Measurements from ENCODE around the gene CBY3.
"Not testable (repeated sequence)": the region's sequence is repeated elsewhere in the genome, so short reads cannot be mapped to it uniquely, and the experiment has no call there.

Gene CBY3

GRCh38 chr5:179680780-179681401, at the start of gene CBY3:
TSS of gene CBY3 (minus strand) at chr5:179681034. CDS start at chr5:179680918, 116 bp downstream.
- no peak for DNase-seq (ENCODE audit: extremely low read depth in 1 of 2, low read depth in 1 of 2)

DNA sequence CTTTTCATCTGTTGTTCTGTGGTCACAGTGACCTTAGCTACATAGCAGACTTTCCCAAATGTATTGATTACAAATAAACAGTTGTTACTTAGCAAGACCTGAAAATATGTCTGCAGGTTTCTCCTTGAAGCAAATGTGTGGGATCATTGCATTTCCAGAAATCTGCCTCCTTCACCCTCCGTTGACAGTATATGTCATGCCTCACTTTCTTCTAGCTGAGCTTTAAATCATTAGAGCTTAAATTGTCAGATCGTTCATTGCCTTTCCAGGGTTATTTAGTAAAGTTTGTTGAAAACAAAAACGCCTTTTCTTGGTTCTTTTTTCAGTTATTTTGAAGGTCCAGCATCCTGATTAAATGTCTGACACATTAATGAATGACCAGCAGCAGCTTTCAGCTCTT, 49.5 kb upstream of the CBY3 start:
- no peak for DNase-seq (ENCODE audit: extremely low read depth in 1 of 2, low read depth in 1 of 2)

DNA sequence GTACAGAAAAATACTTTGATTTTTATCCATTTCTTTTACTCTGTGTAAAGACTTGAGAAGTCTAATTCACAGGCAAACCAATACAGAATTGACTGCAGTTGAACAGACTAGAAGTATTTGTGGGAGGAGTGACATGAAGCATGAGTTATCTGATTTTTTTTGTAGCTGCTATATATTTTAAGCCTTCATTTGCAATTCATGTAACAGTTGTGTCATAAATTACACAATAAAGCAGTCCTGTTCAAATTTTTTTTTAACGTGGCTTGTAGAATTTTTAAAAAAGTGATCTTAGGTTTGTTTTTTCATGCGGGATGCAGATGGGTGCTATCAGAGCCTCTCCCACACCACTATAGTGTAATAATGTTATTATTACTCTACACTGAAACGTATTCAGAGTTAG, 48.9 kb upstream of the CBY3 start:
- no peak for DNase-seq (ENCODE audit: extremely low read depth in 1 of 2, low read depth in 1 of 2)

GRCh38 chr5:179729303-179729702, 48.5 kb upstream of the CBY3 start:
- DNase-seq (ENCODE audit: extremely low read depth in 1 of 2, low read depth in 1 of 2) = no peak

DNA sequence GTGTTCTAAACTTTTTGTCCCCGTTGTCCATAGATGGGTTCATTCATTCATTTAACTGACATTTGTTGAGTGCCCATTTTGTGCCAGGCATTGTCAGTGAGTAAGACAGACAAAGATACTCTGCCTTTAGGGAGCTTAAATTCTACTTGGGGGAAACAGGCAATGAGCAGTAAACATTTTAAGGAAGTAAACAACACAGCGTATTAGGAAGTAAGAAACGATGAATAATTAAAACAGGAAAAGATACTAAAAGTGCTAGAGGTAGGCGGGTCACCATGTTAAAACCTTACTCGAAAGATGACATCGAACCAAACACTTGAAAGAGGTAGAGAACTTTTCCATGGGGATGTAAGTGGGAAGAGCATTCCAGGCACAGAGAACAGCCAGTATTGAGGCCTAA, 46.3 kb upstream of the CBY3 start:
- no peak for DNase-seq (ENCODE audit: extremely low read depth in 1 of 2, low read depth in 1 of 2)

DNA sequence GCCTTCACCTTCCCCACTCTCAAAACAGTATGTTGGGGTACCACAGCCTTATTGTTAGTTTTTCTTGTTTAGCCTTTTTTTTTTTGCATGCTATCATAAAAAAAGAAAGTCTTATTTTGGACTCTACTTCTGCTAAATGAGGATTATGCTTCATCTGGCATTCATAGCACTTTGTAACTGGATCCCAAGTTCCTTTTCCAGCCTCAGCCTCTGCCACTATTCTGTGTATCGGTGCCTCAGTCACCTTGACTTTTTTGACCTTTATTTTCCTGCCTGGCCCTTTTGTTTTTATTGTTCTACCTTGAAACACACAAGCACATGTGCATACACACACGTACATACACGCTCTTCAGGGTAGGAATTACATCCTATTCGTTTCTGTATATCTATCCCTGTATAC, 43.3 kb upstream of the CBY3 start:
- no peak for DNase-seq (ENCODE audit: extremely low read depth in 1 of 2, low read depth in 1 of 2)

DNA sequence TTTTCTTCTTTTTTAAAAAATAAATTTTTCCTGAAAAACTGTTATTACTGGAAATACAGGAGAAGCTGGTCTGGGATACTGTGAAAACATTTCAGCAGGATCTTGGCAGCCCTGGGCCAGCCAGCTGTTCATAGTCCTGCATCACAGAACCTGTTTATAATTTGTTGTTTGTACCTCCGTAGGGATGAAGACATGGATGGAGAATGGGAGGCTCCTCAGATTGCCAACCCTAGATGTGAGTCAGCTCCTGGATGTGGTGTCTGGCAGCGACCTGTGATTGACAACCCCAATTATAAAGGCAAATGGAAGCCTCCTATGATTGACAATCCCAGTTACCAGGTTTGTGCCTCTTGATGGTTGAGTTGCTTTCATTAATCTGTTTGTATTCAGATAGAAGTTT, 39.4 kb upstream of the CBY3 start:
- no peak for DNase-seq (ENCODE audit: extremely low read depth in 1 of 2, low read depth in 1 of 2)

GRCh38 chr5:179716286-179716685, 35.5 kb upstream of the CBY3 start:
- no peak for DNase-seq (ENCODE audit: extremely low read depth in 1 of 2, low read depth in 1 of 2)

DNA sequence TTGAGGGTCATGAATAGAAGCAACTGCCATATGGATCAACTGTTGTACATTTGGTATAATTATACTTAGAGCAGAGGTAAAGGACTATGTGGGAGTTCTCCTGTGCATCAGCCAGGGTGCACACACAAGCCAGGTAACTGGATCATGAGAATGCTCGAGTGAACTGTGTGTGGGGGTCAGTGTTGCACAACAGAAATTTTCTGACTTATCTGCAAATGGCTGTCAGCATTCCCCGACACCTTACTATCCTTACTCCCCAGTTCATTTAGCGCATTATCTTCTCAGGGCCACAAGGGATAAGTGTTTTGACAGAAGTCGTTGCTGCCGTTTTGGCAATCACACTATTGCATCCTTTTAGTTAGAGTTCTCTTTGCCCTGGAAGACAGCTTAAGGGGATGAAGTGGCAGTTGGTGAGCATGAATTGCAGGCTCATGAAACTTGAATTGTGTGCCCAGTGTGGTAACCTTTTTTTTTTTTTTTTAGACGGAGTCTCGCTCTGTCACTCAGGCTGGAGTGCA, 19.6 kb upstream of the CBY3 start:
- no peak for DNase-seq (ENCODE audit: extremely low read depth in 1 of 2, low read depth in 1 of 2)

- DNase-seq (ENCODE audit: extremely low read depth in 1 of 2, low read depth in 1 of 2) = peak in 1 of 2 donors; percentile 32
These were observed 18.9 kb upstream of the CBY3 start for GRCh38 chr5:179699616-179700237.

- DNase-seq (ENCODE audit: extremely low read depth in 1 of 2, low read depth in 1 of 2) = no peak
These were observed 18.2 kb upstream of the CBY3 start, which contains the start of gene CANX for GRCh38 chr5:179698935-179699615. TSS of gene CANX (plus strand) at chr5:179698967. CDS start at chr5:179705682, 6,715 bp downstream.

DNA sequence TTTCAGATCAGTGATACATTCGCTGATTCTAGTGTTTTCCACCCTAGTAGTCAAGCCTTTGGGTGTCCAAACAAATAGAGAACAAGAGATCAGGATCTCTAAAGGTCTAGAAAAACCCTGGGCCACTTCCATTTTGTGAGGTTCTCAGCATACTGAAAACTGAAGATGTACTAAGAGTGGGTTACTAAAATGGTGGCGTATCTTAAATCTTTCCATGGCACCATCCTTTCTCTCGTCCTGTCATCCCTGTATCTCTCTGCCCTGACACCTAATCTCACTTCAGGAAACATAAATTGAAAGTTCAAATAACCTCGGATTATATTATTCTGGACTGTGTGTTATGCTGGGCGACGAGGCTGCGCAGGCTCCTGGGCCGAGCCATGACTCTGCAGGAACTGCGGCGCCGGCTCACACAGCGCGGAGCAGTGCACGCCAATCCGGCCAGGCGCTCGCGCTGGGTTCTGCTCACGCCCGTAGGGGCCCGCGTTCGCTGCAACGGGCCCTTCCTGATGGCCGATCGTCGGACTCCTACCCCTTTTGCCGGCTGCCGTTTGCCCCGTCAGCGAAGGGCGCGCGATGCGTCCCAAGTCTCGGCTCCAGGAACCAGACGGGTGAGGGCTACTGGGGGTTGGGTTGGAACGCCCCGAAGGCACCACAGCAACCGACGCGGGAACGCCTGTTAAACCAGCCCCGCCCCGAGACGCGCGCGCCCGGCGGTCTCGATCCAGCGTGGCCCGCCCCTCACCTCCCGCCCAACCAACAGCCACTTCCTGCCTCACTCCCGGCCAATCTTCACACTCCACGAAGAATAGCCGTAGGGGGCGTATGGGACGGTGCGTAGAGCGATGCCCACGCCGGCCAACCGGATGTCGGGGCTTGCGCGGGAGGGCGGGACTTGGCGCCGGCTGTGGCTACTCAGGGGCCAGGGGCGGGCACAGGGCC, 17.4 kb upstream of the CBY3 start:
- peak; percentile 99 for DNase-seq (ENCODE audit: extremely low read depth in 1 of 2, low read depth in 1 of 2)

DNA sequence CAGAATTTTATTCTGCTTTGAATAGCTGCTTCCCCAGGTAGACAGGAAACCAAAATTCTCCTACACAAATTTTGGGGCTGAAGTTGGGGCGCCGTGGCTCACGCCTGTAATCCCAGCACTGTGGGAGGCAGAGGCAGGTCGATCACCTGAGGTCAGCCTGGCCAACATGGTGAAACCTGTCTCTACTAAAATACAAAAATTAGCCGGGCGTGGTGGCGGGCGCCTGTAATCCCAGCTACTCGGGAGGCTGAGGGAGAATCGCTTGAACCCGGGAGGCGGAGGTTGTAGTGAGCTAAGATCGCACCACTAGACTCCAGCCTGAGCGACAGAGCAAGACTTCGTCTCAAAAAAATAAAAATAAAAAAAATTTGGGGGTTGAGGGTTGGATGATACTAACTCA, 16.7 kb upstream of the CBY3 start:
- DNase-seq (ENCODE audit: extremely low read depth in 1 of 2, low read depth in 1 of 2) = not testable (repeated sequence)

DNA sequence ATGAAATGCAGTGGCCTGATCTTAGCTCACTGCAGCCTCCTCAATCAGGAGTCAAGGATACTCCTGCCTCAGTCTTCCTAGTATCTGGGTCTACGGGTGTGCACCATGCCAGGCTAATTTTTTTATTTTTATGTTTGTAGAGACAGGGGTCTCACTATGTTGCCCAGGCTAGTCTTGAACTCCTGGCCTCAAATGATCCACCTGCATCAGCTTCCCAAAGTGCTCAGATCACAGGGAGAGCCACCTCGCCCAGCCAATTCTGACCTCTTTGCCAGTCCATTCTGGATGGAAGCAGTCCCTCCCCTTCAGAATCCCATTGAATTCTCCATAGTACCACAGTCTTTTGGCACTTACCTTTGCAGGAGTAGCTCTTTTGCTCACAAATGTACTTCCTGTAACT, 16.3 kb upstream of the CBY3 start:
- no peak for DNase-seq (ENCODE audit: extremely low read depth in 1 of 2, low read depth in 1 of 2)

DNA sequence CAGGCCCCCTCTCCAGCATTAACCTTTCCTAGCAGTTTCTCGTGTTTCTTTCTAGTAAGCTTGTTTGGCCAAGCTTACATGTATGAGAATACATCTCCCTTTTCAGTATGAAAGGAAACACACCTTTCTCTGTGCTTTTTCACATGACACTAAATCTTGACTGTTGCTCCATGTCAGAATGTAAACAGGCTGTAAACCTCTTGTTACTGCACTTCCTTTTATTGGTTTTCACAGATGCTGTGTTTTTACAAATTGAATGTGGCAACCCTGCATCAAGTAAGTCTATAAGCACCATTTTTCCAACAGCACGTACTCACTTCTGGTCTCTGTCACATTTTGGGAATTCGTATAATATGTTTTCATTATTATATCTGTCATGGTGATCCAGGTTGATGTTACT, 15.8 kb upstream of the CBY3 start:
- DNase-seq (ENCODE audit: extremely low read depth in 1 of 2, low read depth in 1 of 2) = no peak

DNA sequence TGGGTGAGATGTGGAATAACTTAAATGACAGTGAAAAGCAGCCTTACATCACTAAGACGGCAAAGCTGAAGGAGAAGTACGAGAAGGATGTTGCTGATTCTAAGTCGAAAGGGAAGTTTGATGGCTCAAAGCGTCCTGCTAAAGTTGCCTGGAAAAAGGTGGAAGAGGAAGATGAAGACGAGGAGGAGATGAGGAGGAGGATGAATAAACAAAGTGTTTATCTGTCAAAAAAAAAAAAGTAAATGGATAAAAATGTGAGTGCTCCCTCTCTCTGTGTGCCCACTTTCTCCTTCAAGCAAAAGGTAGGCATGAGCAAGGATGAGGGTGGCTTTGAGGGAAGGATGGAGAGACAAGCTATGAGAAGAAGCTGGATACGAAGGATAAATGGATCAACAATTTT, 13.7 kb upstream of the CBY3 start:
- no peak for DNase-seq (ENCODE audit: extremely low read depth in 1 of 2, low read depth in 1 of 2)

GRCh38 chr5:179689212-179689611, 8.4 kb upstream of the CBY3 start:
- not testable (repeated sequence) for DNase-seq (ENCODE audit: extremely low read depth in 1 of 2, low read depth in 1 of 2)

DNA sequence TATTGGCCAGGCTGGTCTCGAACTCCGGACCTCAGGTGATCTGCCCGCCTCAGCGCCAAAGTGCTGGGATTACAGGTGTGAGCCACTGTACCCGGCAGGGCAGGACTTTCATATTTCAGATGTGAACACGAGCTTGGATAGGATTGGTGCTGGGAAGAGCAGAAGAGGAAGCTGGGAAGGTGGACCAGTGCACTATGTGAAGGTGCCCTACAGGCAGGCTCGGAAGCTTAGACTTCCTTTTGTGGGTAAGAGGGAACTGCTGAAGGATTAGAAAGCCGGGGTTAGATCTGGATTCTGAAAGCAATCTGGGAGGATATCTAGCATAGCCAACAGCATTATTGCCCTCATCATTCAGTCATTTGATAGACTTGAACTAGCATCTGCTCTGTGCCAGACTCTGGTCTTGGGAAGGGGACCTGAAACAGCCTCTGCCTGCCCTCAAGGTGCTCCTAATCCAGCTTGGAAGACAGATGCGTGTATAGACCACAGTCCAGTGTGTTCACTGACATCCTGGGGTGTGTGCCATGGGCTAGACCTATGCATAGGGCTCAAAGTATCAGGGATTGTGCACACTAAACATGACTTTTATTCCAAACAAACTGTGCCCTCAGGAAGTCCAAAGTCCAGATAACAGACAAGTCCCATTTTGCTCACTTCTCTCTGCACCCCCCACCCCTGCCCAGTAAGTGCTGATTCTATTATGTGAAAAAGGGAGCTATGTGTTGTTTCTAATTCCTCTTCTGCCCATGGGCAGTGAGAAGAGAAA, 637 bp downstream of the CBY3 start:
- no peak for DNase-seq (ENCODE audit: extremely low read depth in 1 of 2, low read depth in 1 of 2)

DNA sequence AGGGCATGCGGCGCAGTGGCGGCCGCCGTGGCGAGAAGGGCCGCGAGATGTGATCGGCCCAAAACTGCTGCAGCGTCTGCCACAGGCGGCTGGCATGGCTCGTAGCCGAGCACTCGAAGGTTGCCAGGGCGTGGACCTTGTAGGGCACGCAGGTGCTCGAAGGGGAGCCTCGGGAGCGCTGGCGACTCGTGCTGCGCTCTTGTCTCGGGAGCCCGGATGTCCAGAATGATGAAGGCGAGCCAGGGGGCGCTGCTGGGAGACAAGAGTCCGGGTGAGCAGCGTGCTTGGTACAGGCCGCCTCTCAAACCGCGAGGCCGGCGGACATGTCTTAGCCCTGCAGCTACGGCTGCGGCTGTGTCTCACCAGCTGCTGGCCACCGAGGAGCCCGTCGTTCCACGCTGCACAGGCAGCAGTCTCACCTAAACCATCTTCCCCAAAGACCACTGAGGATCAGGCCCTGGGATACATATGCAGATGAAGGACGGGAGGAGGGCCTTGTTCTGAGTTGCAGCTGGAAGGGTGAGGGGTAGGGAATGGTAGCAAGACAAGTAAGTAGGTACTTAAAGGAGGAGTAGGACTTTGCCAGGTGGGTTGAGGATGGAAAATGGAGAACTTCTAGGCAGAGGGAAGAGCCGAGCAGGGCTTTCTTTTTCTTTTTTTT, 1.7 kb downstream of the CBY3 start:
- peak; percentile 49 to 70 for DNase-seq (ENCODE audit: extremely low read depth in 1 of 2, low read depth in 1 of 2)

All from stimulated activated CD8-positive, alpha-beta memory T cell treated with anti-CD3 and anti-CD28 coated beads, Interleukin-7, amount 100 ng/mL, for 48 hours (primary cell).